SU-DHL-6 (cell line): ENCODE results near the gene SAMD11.

Experiments
- EZH2phosphoT487 ChIP-seq: fragments of 200-600 bp; sonication (generic), shearing (Covaris generic); conservative IDR thresholded peaks from 2 replicates; pipeline ENCODE4 v1.6.1; 2018; ENCODE audit warnings: mild to moderate bottlenecking, antibody characterized with exemption, low read length, moderate library complexity, mixed read lengths
- TF ChIP-seq, protein P1 (sequence below): fragments of 200-600 bp; sonication (generic); IDR thresholded peaks from one replicate; pipeline ENCODE4 v1.5.1; 2017; ENCODE audit warnings: antibody characterized with exemption, mild to moderate bottlenecking, low read length, moderate library complexity; ENCODE audit not compliant: insufficient read depth, poor library complexity, severe bottlenecking

DNA sequence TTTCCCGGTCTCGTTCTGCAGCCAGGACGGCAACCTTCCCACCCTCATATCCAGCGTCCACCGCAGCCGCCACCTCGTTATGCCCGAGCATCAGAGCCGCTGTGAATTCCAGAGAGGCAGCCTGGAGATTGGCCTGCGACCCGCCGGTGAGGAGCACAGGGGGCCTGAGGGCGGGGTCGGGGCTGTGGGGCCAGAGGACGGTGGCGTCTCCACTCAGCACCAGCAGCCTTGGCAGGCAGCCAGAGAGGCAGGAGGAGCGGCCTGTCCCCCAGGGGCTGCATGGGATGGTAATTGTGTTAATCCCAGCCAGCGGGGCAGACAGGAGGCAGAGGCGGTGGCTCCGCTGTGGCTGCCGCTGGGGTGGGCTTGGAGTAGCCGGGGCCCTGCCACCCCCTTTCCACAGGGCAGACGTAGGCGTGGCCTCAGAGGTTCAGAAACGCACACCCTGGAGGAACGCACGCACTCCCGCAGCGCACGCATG is 12.1 kb downstream of the SAMD11 start:
- TF ChIP-seq, protein P1, sequence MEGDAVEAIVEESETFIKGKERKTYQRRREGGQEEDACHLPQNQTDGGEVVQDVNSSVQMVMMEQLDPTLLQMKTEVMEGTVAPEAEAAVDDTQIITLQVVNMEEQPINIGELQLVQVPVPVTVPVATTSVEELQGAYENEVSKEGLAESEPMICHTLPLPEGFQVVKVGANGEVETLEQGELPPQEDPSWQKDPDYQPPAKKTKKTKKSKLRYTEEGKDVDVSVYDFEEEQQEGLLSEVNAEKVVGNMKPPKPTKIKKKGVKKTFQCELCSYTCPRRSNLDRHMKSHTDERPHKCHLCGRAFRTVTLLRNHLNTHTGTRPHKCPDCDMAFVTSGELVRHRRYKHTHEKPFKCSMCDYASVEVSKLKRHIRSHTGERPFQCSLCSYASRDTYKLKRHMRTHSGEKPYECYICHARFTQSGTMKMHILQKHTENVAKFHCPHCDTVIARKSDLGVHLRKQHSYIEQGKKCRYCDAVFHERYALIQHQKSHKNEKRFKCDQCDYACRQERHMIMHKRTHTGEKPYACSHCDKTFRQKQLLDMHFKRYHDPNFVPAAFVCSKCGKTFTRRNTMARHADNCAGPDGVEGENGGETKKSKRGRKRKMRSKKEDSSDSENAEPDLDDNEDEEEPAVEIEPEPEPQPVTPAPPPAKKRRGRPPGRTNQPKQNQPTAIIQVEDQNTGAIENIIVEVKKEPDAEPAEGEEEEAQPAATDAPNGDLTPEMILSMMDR: no peak
- TF ChIP-seq EZH2phosphoT487: no peak
